HEK293 (cell line): ENCODE measurements around the gene HOXB8.

Experiments used
- BCL11A ChIP-seq: fragments of 450-650 bp; formaldehyde crosslinking; IDR thresholded peaks from 2 replicates; pipeline ENCODE4 v1.5.1; 2016; ENCODE audit warnings: low read depth, missing biosample characterization, missing genetic modification characterization
- BCL11B ChIP-seq: fragments of 450-650 bp; formaldehyde crosslinking; IDR thresholded peaks from 2 replicates; pipeline ENCODE4 v1.5.1; 2016; ENCODE audit warnings: low read depth, missing biosample characterization, missing genetic modification characterization
- GLIS2 ChIP-seq: fragments of 450-650 bp; formaldehyde crosslinking; IDR thresholded peaks from 2 replicates; pipeline ENCODE4 v1.5.1; 2016; ENCODE audit warnings: missing biosample characterization, missing genetic modification characterization
- INSM2 ChIP-seq: fragments of 450-650 bp; formaldehyde crosslinking; IDR thresholded peaks from 2 replicates; pipeline ENCODE4 v1.5.1; 2016; ENCODE audit warnings: missing biosample characterization, missing genetic modification characterization
- KLF10 ChIP-seq: fragments of 450-650 bp; IDR thresholded peaks from 2 replicates; pipeline ENCODE4 v1.5.1; 2018; ENCODE audit warnings: missing biosample characterization, mild to moderate bottlenecking, missing genetic modification characterization
- KLF7 ChIP-seq: fragments of 450-650 bp; formaldehyde crosslinking; IDR thresholded peaks from 2 replicates; pipeline ENCODE4 v1.5.1; 2016; ENCODE audit warnings: missing biosample characterization, missing genetic modification characterization, borderline replicate concordance
- KLF9 ChIP-seq: fragments of 450-650 bp; formaldehyde crosslinking; IDR thresholded peaks from 2 replicates; pipeline ENCODE4 v1.5.1; 2016; ENCODE audit warnings: missing biosample characterization, missing genetic modification characterization, low read depth
- MZF1 ChIP-seq: fragments of 450-650 bp; formaldehyde crosslinking; IDR thresholded peaks from 2 replicates; pipeline ENCODE4 v1.5.1; 2017; ENCODE audit warnings: missing biosample characterization, missing genetic modification characterization, borderline replicate concordance
- OVOL3 ChIP-seq: fragments of 450-650 bp; formaldehyde crosslinking; IDR thresholded peaks from 2 replicates; pipeline ENCODE4 v1.5.1; 2016; ENCODE audit warnings: missing biosample characterization, missing genetic modification characterization
- PRDM2 ChIP-seq: fragments of 450-650 bp; formaldehyde crosslinking; IDR thresholded peaks from 2 replicates; pipeline ENCODE4 v1.5.1; 2016; ENCODE audit warnings: missing biosample characterization, missing genetic modification characterization, borderline replicate concordance
- PRDM6 ChIP-seq: fragments of 450-650 bp; formaldehyde crosslinking; IDR thresholded peaks from 2 replicates; pipeline ENCODE4 v1.5.1; 2017; ENCODE audit warnings: missing biosample characterization, missing genetic modification characterization
- SP2 ChIP-seq: fragments of 450-650 bp; formaldehyde crosslinking; IDR thresholded peaks from 2 replicates; pipeline ENCODE4 v1.5.1; 2016; ENCODE audit warnings: missing biosample characterization, missing genetic modification characterization
- ZFP37 ChIP-seq: fragments of 450-650 bp; formaldehyde crosslinking; IDR thresholded peaks from 2 replicates; pipeline ENCODE4 v1.5.1; 2016; ENCODE audit warnings: missing biosample characterization, missing genetic modification characterization
- ZNF114 ChIP-seq: fragments of 450-650 bp; formaldehyde crosslinking; IDR thresholded peaks from 2 replicates; pipeline ENCODE4 v1.5.0; 2017; ENCODE audit warnings: missing biosample characterization, missing genetic modification characterization
- ZNF121 ChIP-seq: fragments of 450-650 bp; formaldehyde crosslinking; IDR thresholded peaks from 2 replicates; pipeline ENCODE4 v1.5.1; 2016; ENCODE audit warnings: missing biosample characterization, missing genetic modification characterization
- ZNF2 ChIP-seq: fragments of 450-650 bp; formaldehyde crosslinking; IDR thresholded peaks from 2 replicates; pipeline ENCODE4 v1.5.1; 2016; ENCODE audit warnings: missing biosample characterization, missing genetic modification characterization
- ZNF248 ChIP-seq: fragments of 450-650 bp; formaldehyde crosslinking; IDR thresholded peaks from 2 replicates; pipeline ENCODE4 v1.5.1; 2017; ENCODE audit warnings: missing biosample characterization, missing genetic modification characterization
- ZNF266 ChIP-seq: fragments of 450-650 bp; formaldehyde crosslinking; IDR thresholded peaks from 2 replicates; pipeline ENCODE4 v1.5.1; 2016; ENCODE audit warnings: missing biosample characterization, missing genetic modification characterization, low read depth
- ZNF366 ChIP-seq: fragments of 450-650 bp; formaldehyde crosslinking; conservative IDR thresholded peaks from 2 replicates; pipeline ENCODE4 v1.5.1; 2016; ENCODE audit warnings: missing biosample characterization, missing genetic modification characterization
- ZNF391 ChIP-seq: fragments of 450-650 bp; formaldehyde crosslinking; IDR thresholded peaks from 2 replicates; pipeline ENCODE4 v1.5.1; 2016; ENCODE audit warnings: low read depth, missing biosample characterization, missing genetic modification characterization, borderline replicate concordance
- ZNF473 ChIP-seq: fragments of 450-650 bp; formaldehyde crosslinking; IDR thresholded peaks from 2 replicates; pipeline ENCODE4 v1.5.1; 2017; ENCODE audit warnings: missing biosample characterization, missing genetic modification characterization
- ZNF549 ChIP-seq: fragments of 450-650 bp; IDR thresholded peaks from 2 replicates; pipeline ENCODE4 v1.5.1; 2018; ENCODE audit warnings: missing biosample characterization, missing genetic modification characterization, mild to moderate bottlenecking, inconsistent platforms, moderate library complexity
- ZNF558 ChIP-seq: fragments of 450-650 bp; formaldehyde crosslinking; IDR thresholded peaks from 2 replicates; pipeline ENCODE4 v1.5.1; 2016; ENCODE audit warnings: missing biosample characterization, missing genetic modification characterization
- ZNF580 ChIP-seq: fragments of 450-650 bp; formaldehyde crosslinking; IDR thresholded peaks from 2 replicates; pipeline ENCODE4 v1.5.1; 2016; ENCODE audit warnings: missing biosample characterization, missing genetic modification characterization
- ZNF600 ChIP-seq: fragments of 450-650 bp; formaldehyde crosslinking; IDR thresholded peaks from 2 replicates; pipeline ENCODE4 v1.5.1; 2016; ENCODE audit warnings: missing biosample characterization, missing genetic modification characterization
- ZNF677 ChIP-seq: fragments of 450-650 bp; IDR thresholded peaks from 2 replicates; pipeline ENCODE4 v1.5.0; 2018; ENCODE audit warnings: missing biosample characterization, mild to moderate bottlenecking, missing genetic modification characterization, moderate library complexity
- ZNF785 ChIP-seq: fragments of 450-650 bp; formaldehyde crosslinking; IDR thresholded peaks from 2 replicates; pipeline ENCODE4 v1.5.1; 2016; ENCODE audit warnings: missing biosample characterization, missing genetic modification characterization
- ZSCAN30 ChIP-seq: fragments of 450-650 bp; IDR thresholded peaks from 2 replicates; pipeline ENCODE4 v1.5.1; 2018; ENCODE audit warnings: missing biosample characterization, mild to moderate bottlenecking, missing genetic modification characterization, moderate library complexity
- TF ChIP-seq, protein P1 (sequence below): fragments of 450-650 bp; formaldehyde crosslinking; IDR thresholded peaks from 2 replicates; pipeline ENCODE4 v1.5.1; 2016; ENCODE audit warnings: missing biosample characterization, missing genetic modification characterization

HOXB8 gene

GRCh38 chr17:48612456-48612853 is 2.6 kb downstream of the HOXB8 start (continued):
- TF ChIP-seq PRDM2 (tag by site-specific recombination): no peak
- TF ChIP-seq ZNF366 (tag by site-specific recombination): peak; percentile 82
- TF ChIP-seq BCL11A (tag by site-specific recombination): 0 out of 2 replicates have a peak, but pooled peaks have one; percentile 54
- TF ChIP-seq ZNF114 (tag by site-specific recombination): no peak
- no peak for TF ChIP-seq ZNF266 (tag by site-specific recombination)
- no peak for TF ChIP-seq MZF1
- peak; percentile 16; the same call in 1 of the 2 replicates for TF ChIP-seq KLF9 (tag by site-specific recombination)
- TF ChIP-seq KLF7: no peak
- no peak for TF ChIP-seq ZNF391 (tag by site-specific recombination)
- no peak for TF ChIP-seq KLF10 (tag by site-specific recombination)
- no peak for TF ChIP-seq ZNF549 (tag by site-specific recombination)
- TF ChIP-seq INSM2 (tag by site-specific recombination): no peak
- TF ChIP-seq, protein P1, sequence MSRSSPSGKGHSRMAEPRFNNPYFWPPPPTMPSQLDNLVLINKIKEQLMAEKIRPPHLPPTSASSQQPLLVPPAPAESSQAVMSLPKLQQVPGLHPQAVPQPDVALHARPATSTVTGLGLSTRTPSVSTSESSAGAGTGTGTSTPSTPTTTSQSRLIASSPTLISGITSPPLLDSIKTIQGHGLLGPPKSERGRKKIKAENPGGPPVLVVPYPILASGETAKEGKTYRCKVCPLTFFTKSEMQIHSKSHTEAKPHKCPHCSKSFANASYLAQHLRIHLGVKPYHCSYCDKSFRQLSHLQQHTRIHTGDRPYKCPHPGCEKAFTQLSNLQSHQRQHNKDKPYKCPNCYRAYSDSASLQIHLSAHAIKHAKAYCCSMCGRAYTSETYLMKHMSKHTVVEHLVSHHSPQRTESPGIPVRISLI (tag by site-specific recombination): no peak
- TF ChIP-seq ZNF473 (tag by site-specific recombination): no peak
- TF ChIP-seq ZNF677 (tag by site-specific recombination): no peak
- TF ChIP-seq SP2 (tag by site-specific recombination): no peak
- peak; percentile 92 for TF ChIP-seq PRDM6 (tag by site-specific recombination)
- no peak for TF ChIP-seq BCL11B (tag by site-specific recombination)
- TF ChIP-seq ZNF600 (tag by site-specific recombination): no peak
- TF ChIP-seq ZNF558 (tag by site-specific recombination): no peak
- TF ChIP-seq ZNF2: peak; percentile 44; the same call in 1 of the 2 replicates
- 0 out of 2 replicates have a peak, but pooled peaks have one; percentile 19 for TF ChIP-seq OVOL3 (tag by site-specific recombination)
- TF ChIP-seq ZNF580 (tag by site-specific recombination): peak; percentile 82; the same call in 1 of the 2 replicates
- no peak for TF ChIP-seq ZFP37 (tag by site-specific recombination)
- TF ChIP-seq ZNF785: no peak
- TF ChIP-seq ZNF248 (tag by site-specific recombination): no peak
- peak; percentile 8 for TF ChIP-seq GLIS2
- no peak for TF ChIP-seq ZNF121 (tag by site-specific recombination)
- no peak for TF ChIP-seq ZSCAN30
